ELF-1 (cell line): ENCODE results near the gene SOCS7.
"Not testable (repeated sequence)": the region's sequence is repeated elsewhere in the genome, so short reads cannot be mapped to it uniquely, and the experiment has no call there.

ENCODE experiments used
- DNase-seq: peaks from one replicate; pipeline ENCODE4 v3.0.0-alpha.2; 2016; ENCODE audit warnings: low read depth, low spot score

SOCS7 gene

GRCh38 chr17:38421171-38421841 lies 69.7 kb downstream of the SOCS7 start:
- DNase-seq, result no peak

DNA sequence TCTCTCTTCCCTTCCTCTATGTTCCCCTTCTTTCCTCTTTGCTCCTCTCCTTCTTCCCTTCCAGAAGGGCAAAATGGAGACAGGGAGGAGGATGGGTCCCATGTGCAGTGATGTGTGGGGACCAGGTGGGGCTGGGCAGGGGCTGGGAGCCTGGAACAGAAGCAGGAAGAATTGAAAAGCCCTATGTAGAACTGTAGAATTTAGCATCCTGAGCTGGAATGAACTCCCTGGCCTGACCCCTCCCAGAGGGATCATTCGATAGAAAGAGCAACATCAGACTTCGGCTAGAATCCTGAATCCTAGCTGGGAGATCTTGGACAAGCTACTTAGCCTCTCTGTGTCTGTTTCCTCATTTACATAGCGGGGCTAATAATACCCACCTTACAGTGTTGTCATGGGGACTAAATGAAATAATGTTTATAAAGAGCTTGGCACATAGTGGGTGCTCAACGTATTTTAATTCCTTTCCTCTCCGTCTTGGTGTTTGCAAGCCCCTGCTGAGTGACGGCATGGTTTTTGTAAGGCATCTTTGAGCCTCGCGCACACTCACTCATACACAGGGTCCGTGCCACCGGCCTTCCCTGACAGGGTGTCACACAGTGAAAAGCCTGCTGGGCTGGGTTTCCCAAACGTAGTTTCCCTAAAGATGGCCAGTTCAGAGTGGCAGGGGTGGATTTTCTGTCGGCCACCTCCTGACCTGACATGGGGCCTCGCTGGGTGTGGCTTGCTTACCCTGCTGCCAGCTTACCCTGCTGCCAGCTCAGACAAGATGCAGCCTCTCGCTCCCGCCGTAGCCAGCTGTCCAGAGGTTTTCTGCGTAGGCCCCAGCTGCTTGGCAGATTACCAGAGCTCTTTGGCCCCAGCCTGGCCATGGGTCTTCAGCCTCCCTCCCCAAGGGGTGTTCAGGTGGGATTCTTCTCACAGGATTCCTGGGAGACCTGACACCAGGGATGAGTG lies 70.5 kb downstream of the SOCS7 start:
- DNase-seq, result no peak

GRCh38 chr17:38424297-38424972 lies 72.8 kb downstream of the SOCS7 start:
- DNase-seq, result no peak

- DNase-seq, result no peak
Measured at GRCh38 chr17:38425031-38425430, 73.4 kb downstream of the SOCS7 start.

GRCh38 chr17:38425744-38426143 lies 74.1 kb downstream of the SOCS7 start:
- DNase-seq, result no peak

DNA sequence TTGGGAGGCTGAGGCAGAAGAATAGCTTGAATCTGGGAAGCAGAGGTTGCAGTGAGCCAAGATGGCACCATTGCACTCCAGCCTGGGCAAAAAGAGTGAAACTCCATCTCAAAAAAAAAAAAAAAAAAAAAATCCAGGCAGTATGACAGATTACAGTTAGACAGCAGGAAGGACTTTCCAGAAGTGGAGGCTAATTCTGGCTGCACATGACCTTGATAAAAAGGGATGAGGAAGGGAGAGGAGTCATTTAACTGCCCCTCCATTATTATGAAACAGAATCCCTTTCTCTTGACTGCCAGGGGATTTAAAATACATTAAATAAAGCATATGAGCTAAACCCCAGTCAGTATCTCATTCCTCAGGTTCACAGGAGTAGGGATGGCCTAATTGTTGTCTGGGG lies 74.8 kb downstream of the SOCS7 start:
- DNase-seq, result no peak

GRCh38 chr17:38427160-38427949 lies 75.7 kb downstream of the SOCS7 start:
- DNase-seq, result no peak

DNA sequence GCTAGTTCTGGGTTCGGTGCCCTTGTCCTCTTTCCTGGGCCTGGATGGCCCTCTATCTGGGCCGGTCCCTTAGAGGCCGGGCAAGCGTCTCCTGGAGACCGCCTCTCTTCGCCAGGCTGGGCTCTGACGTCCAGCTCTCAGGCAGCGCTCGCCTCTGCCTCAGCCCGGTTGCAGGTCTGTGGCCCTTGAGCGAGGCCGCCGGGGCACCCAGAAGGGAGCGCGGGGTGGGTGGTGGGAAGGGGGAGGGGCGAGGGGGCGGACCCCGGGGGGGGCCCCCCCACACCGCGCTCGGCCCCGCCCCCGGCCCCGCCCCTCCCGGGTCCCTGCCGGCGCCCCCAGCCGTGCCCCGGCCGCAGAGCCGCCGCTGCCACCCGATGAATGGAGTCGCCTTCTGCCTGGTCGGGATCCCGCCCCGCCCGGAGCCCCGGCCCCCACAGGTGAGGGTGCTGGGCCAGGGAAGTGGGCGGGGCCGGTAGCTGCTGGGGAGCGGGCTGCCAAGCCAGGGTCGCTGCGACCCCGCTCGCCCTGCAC lies 76.5 kb downstream of the SOCS7 start, which contains the start of gene ARHGAP23:
ARHGAP23 (plus strand) TSS at position 353 of the 531 bp plus-strand sequence; CDS start at position 375, 22 bp downstream.
- no peak for DNase-seq

GRCh38 chr17:38428643-38429371 lies 77.2 kb downstream of the SOCS7 start:
- no peak for DNase-seq

- no peak for DNase-seq
Measured at GRCh38 chr17:38429476-38430100, 77.9 kb downstream of the SOCS7 start.

DNA sequence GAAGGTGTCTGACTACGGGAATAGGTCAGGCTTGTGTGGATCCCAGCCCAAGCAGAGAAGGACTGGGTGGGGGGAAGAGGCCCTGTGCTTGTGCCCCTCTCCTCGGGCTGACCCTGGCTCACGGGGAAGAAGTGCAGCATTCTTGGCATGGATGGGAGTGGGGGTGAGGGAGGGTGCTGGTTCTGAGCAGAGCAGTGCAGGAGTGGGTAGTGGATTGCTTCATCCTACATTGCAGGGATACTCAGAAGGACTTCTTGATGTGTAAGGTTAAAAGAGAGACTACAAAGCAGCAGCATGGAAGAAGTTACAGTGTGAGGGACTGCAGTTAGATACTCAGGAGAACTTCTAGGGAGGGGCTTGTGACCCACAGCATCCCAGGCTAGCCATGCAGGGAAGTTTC lies 78.7 kb downstream of the SOCS7 start:
- DNase-seq, result no peak

DNA sequence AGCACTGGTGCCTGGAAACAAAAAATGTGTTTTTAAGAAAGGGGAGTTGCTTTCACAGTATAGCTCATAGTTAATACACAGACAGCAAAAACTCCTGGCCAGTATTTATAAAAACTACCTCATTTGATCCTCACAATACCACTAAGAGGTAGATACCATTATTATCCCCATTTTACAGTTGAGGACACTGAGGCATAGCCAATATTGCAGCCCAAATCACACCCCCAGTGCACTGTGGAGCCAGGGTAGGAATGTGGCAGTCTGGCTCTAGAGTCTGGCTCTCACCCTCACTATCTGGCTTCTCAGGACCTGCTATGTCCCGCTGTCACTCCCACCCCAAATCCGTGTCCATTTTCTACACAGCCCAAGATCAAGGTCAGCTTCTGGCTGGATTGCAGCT lies 79.2 kb downstream of the SOCS7 start:
- DNase-seq, result no peak

GRCh38 chr17:38431346-38432145 lies 79.9 kb downstream of the SOCS7 start:
- DNase-seq, result no peak

- DNase-seq, result no peak
Measured at GRCh38 chr17:38434178-38434665, 82.6 kb downstream of the SOCS7 start.

- DNase-seq, result no peak
Measured at GRCh38 chr17:38435795-38436194, 84.2 kb downstream of the SOCS7 start.

GRCh38 chr17:38436386-38436785 lies 84.7 kb downstream of the SOCS7 start:
- DNase-seq, result no peak

DNA sequence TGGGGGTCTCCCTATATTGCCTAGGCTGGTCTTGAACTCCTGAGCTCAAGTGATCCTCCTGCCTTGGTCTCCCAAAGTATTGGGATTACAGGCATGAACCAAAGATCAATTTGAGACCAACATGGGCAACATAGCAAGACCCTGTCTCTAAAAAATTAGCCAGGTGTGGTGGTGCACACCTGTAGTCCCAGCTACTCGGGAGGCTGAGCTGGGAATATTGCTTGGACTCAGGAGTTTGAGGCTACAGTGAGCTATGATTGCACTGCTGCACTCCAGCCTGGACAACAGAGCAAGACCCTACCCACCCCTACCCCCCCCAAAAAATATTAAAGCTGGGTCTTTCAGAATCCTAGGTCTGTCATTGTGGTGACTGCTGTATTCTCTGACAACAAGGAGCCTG lies 85.7 kb downstream of the SOCS7 start:
- DNase-seq, result not testable (repeated sequence)

DNA sequence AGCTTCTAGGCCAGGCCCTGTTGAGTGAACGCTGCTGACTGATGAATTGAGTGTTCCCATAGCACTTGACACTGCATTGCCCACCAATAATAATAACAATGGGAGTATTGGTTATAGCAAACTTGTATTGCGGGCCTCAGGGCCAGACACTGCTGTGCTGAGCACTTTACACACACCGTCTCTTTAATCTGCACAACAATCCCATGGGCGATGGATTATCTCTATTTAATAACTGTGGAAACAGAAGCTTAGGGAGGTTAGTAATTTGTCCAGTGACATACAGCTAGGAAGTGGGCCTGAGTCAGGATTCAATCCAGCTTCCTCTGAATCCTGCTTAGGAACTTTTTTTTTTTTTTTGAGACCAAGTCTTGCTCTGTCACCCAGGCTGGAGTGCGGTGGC lies 87.8 kb downstream of the SOCS7 start:
- no peak for DNase-seq
